Measurements from ENCODE around the gene MMP24.

MMP24 gene

GRCh38 chr20:35224536-35224935, 2.0 kb upstream of the MMP24 start:
- TF ChIP-seq CTCF (IDR thresholded peaks at IDR 0.05; ENCODE audit: poor library complexity, severe bottlenecking): no peak
- H3K9me3 ChIP-seq (ENCODE audit: severe bottlenecking): no peaks in the 10 kb centered on the region
- peaks cover 31% of the 10 kb centered on the region for H3K27me3 ChIP-seq (ENCODE audit: insufficient read depth, poor library complexity, severe bottlenecking)
- H3K36me3 ChIP-seq (ENCODE audit: low read depth): no peaks in the 10 kb centered on the region
- DNase-seq (ENCODE audit: low spot score) (no peak), ATAC-seq (ENCODE audit: low read depth) (no peak)
- no peak overlapping the region for H3K4me3 ChIP-seq (ENCODE audit: severe bottlenecking)
- no peaks in the 10 kb centered on the region for H3K4me1 ChIP-seq (ENCODE audit: insufficient read depth, poor library complexity, severe bottlenecking)
- no peak overlapping the region for H3K27ac ChIP-seq (ENCODE audit: poor library complexity, severe bottlenecking)

GRCh38 chr20:35225319-35226125, 968 bp upstream of the MMP24 start:
- ATAC-seq (ENCODE audit: low read depth) (peak; percentile 33; the same call in 2 of the 3 replicates), DNase-seq (ENCODE audit: low spot score) (no peak)
- peaks cover 31% of the 10 kb centered on the region for H3K27me3 ChIP-seq (ENCODE audit: insufficient read depth, poor library complexity, severe bottlenecking)
- no peaks in the 10 kb centered on the region for H3K4me1 ChIP-seq (ENCODE audit: insufficient read depth, poor library complexity, severe bottlenecking)
- TF ChIP-seq CTCF (IDR thresholded peaks at IDR 0.05; ENCODE audit: poor library complexity, severe bottlenecking): no peak
- no peaks in the 10 kb centered on the region for H3K36me3 ChIP-seq (ENCODE audit: low read depth)
- no peak overlapping the region for H3K4me3 ChIP-seq (ENCODE audit: severe bottlenecking)
- no peaks in the 10 kb centered on the region for H3K9me3 ChIP-seq (ENCODE audit: severe bottlenecking)
- H3K27ac ChIP-seq (ENCODE audit: poor library complexity, severe bottlenecking): no peak overlapping the region

DNA sequence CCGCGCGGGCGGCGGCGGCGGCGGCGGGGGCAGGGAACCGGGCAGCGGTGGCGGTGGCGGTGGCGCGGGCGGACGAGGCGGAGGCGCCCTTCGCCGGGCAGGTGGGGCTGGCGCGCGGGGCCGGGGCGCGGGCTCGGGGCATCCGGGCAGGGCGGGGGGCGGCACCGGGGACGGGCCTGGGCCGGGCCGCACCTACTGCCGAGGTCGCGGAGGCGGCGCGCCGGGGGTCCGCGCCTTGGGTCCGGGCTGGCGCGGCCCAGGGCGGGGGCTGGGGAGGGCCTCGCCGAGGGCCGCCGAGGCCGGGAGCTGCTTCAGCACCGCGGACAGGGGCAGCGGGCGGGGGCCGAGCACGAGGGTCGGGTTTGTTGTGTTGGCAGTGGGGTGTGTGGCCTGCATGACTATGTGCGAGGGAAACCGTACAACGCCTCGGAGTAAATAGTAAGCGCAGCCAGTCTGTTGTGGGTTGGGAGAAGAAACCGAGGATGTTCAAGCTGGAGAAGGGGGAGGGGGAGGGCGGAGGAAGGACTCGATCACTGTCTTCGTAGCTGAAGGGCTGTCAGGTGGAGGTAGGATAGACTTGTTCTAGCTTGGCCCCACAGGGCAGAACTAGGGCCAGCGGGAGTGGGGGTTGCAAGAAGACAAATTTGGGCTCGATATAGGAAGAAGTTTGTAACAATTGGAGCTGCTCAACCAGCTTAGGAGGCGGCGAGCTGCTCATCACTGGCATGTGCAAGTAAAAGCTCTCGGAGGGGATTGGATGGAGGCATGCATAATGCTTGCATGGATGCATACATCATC, 593 bp downstream of the MMP24 start:
- Histone ChIP-seq H3K27ac (ENCODE audit: poor library complexity, severe bottlenecking) (no peak overlapping the region), H3K36me3 (ENCODE audit: low read depth) (no peaks in the 10 kb centered on the region), H3K9me3 (ENCODE audit: severe bottlenecking) (no peaks in the 10 kb centered on the region), H3K27me3 (ENCODE audit: insufficient read depth, poor library complexity, severe bottlenecking) (peaks cover 31% of the 10 kb centered on the region), H3K4me1 (ENCODE audit: insufficient read depth, poor library complexity, severe bottlenecking) (no peaks in the 10 kb centered on the region), H3K4me3 (ENCODE audit: severe bottlenecking) (peak overlapping the region; percentile 22)
- DNase-seq (ENCODE audit: low spot score): peak; percentile 82
- ATAC-seq (ENCODE audit: low read depth): peak; percentile 72
- no peak for TF ChIP-seq CTCF (IDR thresholded peaks at IDR 0.05; ENCODE audit: poor library complexity, severe bottlenecking)

GRCh38 chr20:35232575-35232974, 6.1 kb downstream of the MMP24 start:
- no peak for TF ChIP-seq CTCF (IDR thresholded peaks at IDR 0.05; ENCODE audit: poor library complexity, severe bottlenecking)
- no peaks in the 10 kb centered on the region for H3K36me3 ChIP-seq (ENCODE audit: low read depth)
- H3K27ac ChIP-seq (ENCODE audit: poor library complexity, severe bottlenecking): no peak overlapping the region
- H3K9me3 ChIP-seq (ENCODE audit: severe bottlenecking): no peaks in the 10 kb centered on the region
- ATAC-seq (ENCODE audit: low read depth) (peak; percentile 33), DNase-seq (ENCODE audit: low spot score) (no peak)
- peaks cover 7% of the 10 kb centered on the region for H3K27me3 ChIP-seq (ENCODE audit: insufficient read depth, poor library complexity, severe bottlenecking)
- H3K4me3 ChIP-seq (ENCODE audit: severe bottlenecking): no peak overlapping the region
- H3K4me1 ChIP-seq (ENCODE audit: insufficient read depth, poor library complexity, severe bottlenecking): no peaks in the 10 kb centered on the region

Data from RWPE2 (cell line).